ENCODE data around the gene PEMT. TPM values are rescaled to one million over a fixed set of nuclear protein-coding genes. Genes with fewer than 3 reads are reported as not detected.

Gene PEMT
- total RNA-seq, 3 donors from 2014 or later (not counting 1 experiment from before 2014, with no cell fraction given), result 10.3 to 13.6 (median 12.6) TPM

GRCh38 chr17:17511293-17511741, 80.2 kb downstream of the PEMT start:
- Mint-ChIP-seq H3K27me3 (ENCODE audit: low read depth in 2 of 2) (no peaks in the 10 kb centered on the region), H3K36me3 (no peaks in the 10 kb centered on the region), H3K4me3 (no peak overlapping the region), H3K27ac (no peak overlapping the region), H3K9me3 (no peaks in the 10 kb centered on the region), H3K4me1 (peaks cover 0 to 16% of the 10 kb centered on the region in 2 donors)
- WGBS (ENCODE audit: insufficient coverage), result 63% methylated on average over 12 of the region's 12 CpGs
- Histone ChIP-seq H3K4me3 (ENCODE audit: low read length) (no peak overlapping the region), H3K27me3 (ENCODE audit: control insufficient read depth, insufficient read depth, low read length) (no peaks in the 10 kb centered on the region), H3K4me1 (ENCODE audit: control insufficient read depth, insufficient read depth, low read length) (no peaks in the 10 kb centered on the region), H3K36me3 (ENCODE audit: control insufficient read depth, insufficient read depth, low read length) (no peaks in the 10 kb centered on the region), H3K27ac (ENCODE audit: low read length) (no peak overlapping the region), H3K9me3 (ENCODE audit: control insufficient read depth, insufficient read depth, low read length) (no peaks in the 10 kb centered on the region)
- no peak for TF ChIP-seq CTCF (IDR thresholded peaks at IDR 0.05)
- DNase-seq (no peak), ATAC-seq (no peak)
- intact Hi-C loops (cut with micrococcal nuclease), result no loop called here

GRCh38 chr17:17510456-17511292, 80.8 kb downstream of the PEMT start:
- ATAC-seq (no peak), DNase-seq (no peak)
- H3K27ac ChIP-seq (ENCODE audit: low read length), result no peak overlapping the region
- no peaks in the 10 kb centered on the region for H3K9me3 ChIP-seq (ENCODE audit: control insufficient read depth, insufficient read depth, low read length)
- Mint-ChIP-seq H3K36me3 (no peaks in the 10 kb centered on the region), H3K27ac (no peak overlapping the region), H3K4me3 (no peak overlapping the region), H3K4me1 (peaks cover 0 to 16% of the 10 kb centered on the region in 2 donors), H3K9me3 (no peaks in the 10 kb centered on the region), H3K27me3 (ENCODE audit: low read depth in 2 of 2) (no peaks in the 10 kb centered on the region)
- H3K4me1 ChIP-seq (ENCODE audit: control insufficient read depth, insufficient read depth, low read length), result no peaks in the 10 kb centered on the region
- no peaks in the 10 kb centered on the region for H3K36me3 ChIP-seq (ENCODE audit: control insufficient read depth, insufficient read depth, low read length)
- H3K4me3 ChIP-seq (ENCODE audit: low read length), result no peak overlapping the region
- WGBS (ENCODE audit: insufficient coverage), result 65% methylated on average over 20 of the region's 20 CpGs
- intact Hi-C loops (cut with micrococcal nuclease), result no loop called here
- no peaks in the 10 kb centered on the region for H3K27me3 ChIP-seq (ENCODE audit: control insufficient read depth, insufficient read depth, low read length)
- TF ChIP-seq CTCF (IDR thresholded peaks at IDR 0.05), result no peak

GRCh38 chr17:17509601-17510425, 81.7 kb downstream of the PEMT start:
- no peak overlapping the region for H3K4me3 ChIP-seq (ENCODE audit: low read length)
- ATAC-seq (no peak), DNase-seq (no peak)
- Mint-ChIP-seq H3K27ac (peak overlapping the region in 1 of 2 donors; percentile 6), H3K36me3 (no peaks in the 10 kb centered on the region), H3K4me1 (peaks cover 0 to 16% of the 10 kb centered on the region in 2 donors), H3K9me3 (no peaks in the 10 kb centered on the region), H3K27me3 (ENCODE audit: low read depth in 2 of 2) (no peaks in the 10 kb centered on the region), H3K4me3 (no peak overlapping the region)
- intact Hi-C loops (cut with micrococcal nuclease), result no loop called here
- TF ChIP-seq CTCF (IDR thresholded peaks at IDR 0.05), result no peak
- no peaks in the 10 kb centered on the region for H3K4me1 ChIP-seq (ENCODE audit: control insufficient read depth, insufficient read depth, low read length)
- no peaks in the 10 kb centered on the region for H3K9me3 ChIP-seq (ENCODE audit: control insufficient read depth, insufficient read depth, low read length)
- no peaks in the 10 kb centered on the region for H3K36me3 ChIP-seq (ENCODE audit: control insufficient read depth, insufficient read depth, low read length)
- WGBS (ENCODE audit: insufficient coverage), result 87% methylated on average over 21 of the region's 21 CpGs
- no peaks in the 10 kb centered on the region for H3K27me3 ChIP-seq (ENCODE audit: control insufficient read depth, insufficient read depth, low read length)
- no peak overlapping the region for H3K27ac ChIP-seq (ENCODE audit: low read length)

All from natural killer cell (primary cell).